ENCODE measurements around the gene SLC25A42. TPM values are rescaled to one million over a fixed set of nuclear protein-coding genes. Genes with fewer than 3 reads are reported as not detected.

SLC25A42 gene
- total RNA-seq, 1 experiment from 2014 or later: 8.0 TPM

DNA sequence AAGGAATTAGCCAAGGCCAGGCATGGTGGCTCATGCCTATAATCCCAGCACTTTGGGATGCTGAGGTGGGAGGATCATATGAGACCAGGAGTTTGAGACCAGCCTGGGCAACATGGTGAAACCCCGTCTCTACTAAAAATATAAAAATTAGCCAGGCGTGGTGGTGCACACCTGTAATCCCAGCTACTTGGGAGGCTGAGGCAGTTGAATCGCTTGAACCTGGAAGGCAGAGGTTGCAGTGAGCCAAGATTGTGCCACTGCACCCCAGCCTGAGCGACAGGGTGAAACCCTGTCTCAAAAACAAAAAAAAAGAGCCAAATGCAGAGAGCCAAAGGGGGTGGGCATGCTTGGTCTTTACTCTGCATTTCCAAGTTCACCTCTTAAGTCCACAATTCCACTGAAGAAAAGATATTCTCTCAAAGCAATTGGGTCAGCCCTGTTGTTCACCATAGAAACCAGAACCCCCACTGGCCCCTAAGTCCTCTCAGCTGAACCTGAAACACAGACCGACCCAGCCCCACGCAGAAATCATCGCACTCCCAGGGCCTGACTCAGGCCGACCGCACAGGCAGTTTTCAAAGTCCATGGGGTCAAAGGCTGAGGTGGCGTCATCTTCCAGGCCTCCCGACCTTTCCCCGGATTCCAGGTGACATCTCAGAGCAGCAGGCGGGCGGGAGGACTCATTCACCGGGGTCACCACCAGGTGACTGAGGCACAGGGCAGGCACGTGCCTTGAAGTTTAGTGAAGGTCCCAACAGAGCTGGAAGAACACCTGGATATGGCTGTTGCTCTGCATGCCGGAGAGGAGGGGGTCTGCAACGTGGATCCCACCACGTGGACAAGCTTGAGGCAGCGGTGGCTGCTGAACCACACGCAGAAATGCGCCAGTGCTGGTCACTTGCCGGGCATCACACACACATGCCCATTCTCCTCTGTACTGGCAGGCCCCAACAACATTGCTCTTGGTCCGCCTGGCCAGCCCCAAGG is 33.1 kb downstream of the SLC25A42 start:
- no peak overlapping the region for H3K9ac ChIP-seq (ENCODE audit: low read length)
- H3K27ac ChIP-seq (ENCODE audit: low read length): no peak overlapping the region
- BruUV-seq (replicated peaks): TSS peak; percentile 22
- no peaks in the 10 kb centered on the region for H3K79me2 ChIP-seq (ENCODE audit: low read length)
- no peaks in the 10 kb centered on the region for H4K20me1 ChIP-seq (ENCODE audit: low read length)
- ChIA-PET POLR2A (ENCODE audit: unreplicated experiment) (no interaction called here), CTCF (no interaction called here)
- intact Hi-C loops (cut with micrococcal nuclease): no loop called here
- DNase-seq (no peak), ATAC-seq (no peak)
- no peaks in the 10 kb centered on the region for H3F3A ChIP-seq (ENCODE audit: low read length, unreplicated experiment)
- no peaks in the 10 kb centered on the region for H3K4me1 ChIP-seq (ENCODE audit: insufficient read depth, low read length)
- TF ChIP-seq, protein P1, sequence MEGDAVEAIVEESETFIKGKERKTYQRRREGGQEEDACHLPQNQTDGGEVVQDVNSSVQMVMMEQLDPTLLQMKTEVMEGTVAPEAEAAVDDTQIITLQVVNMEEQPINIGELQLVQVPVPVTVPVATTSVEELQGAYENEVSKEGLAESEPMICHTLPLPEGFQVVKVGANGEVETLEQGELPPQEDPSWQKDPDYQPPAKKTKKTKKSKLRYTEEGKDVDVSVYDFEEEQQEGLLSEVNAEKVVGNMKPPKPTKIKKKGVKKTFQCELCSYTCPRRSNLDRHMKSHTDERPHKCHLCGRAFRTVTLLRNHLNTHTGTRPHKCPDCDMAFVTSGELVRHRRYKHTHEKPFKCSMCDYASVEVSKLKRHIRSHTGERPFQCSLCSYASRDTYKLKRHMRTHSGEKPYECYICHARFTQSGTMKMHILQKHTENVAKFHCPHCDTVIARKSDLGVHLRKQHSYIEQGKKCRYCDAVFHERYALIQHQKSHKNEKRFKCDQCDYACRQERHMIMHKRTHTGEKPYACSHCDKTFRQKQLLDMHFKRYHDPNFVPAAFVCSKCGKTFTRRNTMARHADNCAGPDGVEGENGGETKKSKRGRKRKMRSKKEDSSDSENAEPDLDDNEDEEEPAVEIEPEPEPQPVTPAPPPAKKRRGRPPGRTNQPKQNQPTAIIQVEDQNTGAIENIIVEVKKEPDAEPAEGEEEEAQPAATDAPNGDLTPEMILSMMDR (conservative IDR thresholded peaks at IDR 0.05; ENCODE audit: low read depth, low read length): no peak
- TF ChIP-seq EZH2 (IDR thresholded peaks at IDR 0.05; ENCODE audit: low read length, unreplicated experiment): no peak
- no peak for TF ChIP-seq EZH2phosphoT487 (IDR thresholded peaks at IDR 0.05; ENCODE audit: borderline replicate concordance, low read length)
- no peaks in the 10 kb centered on the region for H3K27me3 ChIP-seq (ENCODE audit: low read length)
- no peak overlapping the region for H3K4me3 ChIP-seq (ENCODE audit: low read length)
- H3K4me2 ChIP-seq (ENCODE audit: low read length): no peak overlapping the region
- H3K36me3 ChIP-seq (ENCODE audit: low read depth, low read length): no peaks in the 10 kb centered on the region
- no peak overlapping the region for H2AFZ ChIP-seq (ENCODE audit: low read length)
- no peaks in the 10 kb centered on the region for H3K9me2 ChIP-seq (replicated peaks; ENCODE audit: low read length)
- H3K9me3 ChIP-seq (ENCODE audit: low read length): no peaks in the 10 kb centered on the region

DNA sequence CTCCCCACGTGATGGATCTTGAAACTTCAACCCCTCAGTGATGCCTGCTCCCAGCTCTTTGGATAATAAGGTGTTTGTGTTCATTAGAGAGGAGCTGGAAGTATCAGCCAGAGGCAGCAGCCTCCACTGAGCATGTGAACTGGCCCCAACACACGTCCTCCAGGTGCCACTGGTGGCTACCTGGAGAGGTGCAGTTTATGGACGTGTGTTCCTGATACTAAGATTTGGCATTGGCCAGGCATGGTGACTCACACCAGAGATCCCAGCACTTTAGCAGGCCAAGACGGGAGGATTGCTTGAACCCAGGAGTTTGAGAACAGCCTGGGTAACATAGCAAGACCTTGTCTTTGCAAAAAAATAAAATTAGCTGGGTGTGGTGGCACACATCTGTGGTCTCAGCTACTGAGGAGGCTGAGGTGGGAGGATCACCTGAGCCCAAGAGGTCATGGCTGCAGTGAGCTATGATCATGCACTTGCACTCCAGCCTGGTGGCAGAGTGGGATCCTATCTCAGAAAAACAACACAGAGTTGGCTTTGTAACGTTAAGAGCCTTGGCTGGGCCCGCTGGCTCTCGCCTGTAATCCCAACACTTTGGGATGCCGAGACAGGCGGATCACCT is 34.4 kb downstream of the SLC25A42 start:
- H3F3A ChIP-seq (ENCODE audit: low read length, unreplicated experiment): no peaks in the 10 kb centered on the region
- ATAC-seq: peak; percentile 35; the same call in 1 of the 2 replicates
- no TSS peak for BruUV-seq (replicated peaks)
- H3K4me1 ChIP-seq (ENCODE audit: insufficient read depth, low read length): no peaks in the 10 kb centered on the region
- no peaks in the 10 kb centered on the region for H4K20me1 ChIP-seq (ENCODE audit: low read length)
- TF ChIP-seq, protein P1 (conservative IDR thresholded peaks at IDR 0.05; ENCODE audit: low read depth, low read length): no peak
- no peaks in the 10 kb centered on the region for H3K79me2 ChIP-seq (ENCODE audit: low read length)
- no peak overlapping the region for H2AFZ ChIP-seq (ENCODE audit: low read length)
- no peaks in the 10 kb centered on the region for H3K9me3 ChIP-seq (ENCODE audit: low read length)
- ChIA-PET POLR2A (ENCODE audit: unreplicated experiment) (no interaction called here), CTCF (no interaction called here)
- H3K36me3 ChIP-seq (ENCODE audit: low read depth, low read length): no peaks in the 10 kb centered on the region
- H3K9ac ChIP-seq (ENCODE audit: low read length): no peak overlapping the region
- H3K4me2 ChIP-seq (ENCODE audit: low read length): no peak overlapping the region
- no peak overlapping the region for H3K27ac ChIP-seq (ENCODE audit: low read length)
- H3K9me2 ChIP-seq (replicated peaks; ENCODE audit: low read length): no peaks in the 10 kb centered on the region
- H3K4me3 ChIP-seq (ENCODE audit: low read length): no peak overlapping the region
- no peaks in the 10 kb centered on the region for H3K27me3 ChIP-seq (ENCODE audit: low read length)
- intact Hi-C loops (cut with micrococcal nuclease): no loop called here
- DNase-seq: peak; percentile 26
